NCI-H82 (cell line): ENCODE data around the gene TNFRSF11A.
A peak's percentile ranks its signal among the peaks of the same experiment; 100 is the strongest.

Experiments used
- DNase-seq: peaks from one replicate; lab custom pipeline; 2025; lab: John Stamatoyannopoulos, UW

TNFRSF11A gene

GRCh38 chr18:62384068-62384467, 59.0 kb downstream of the TNFRSF11A start:
- DNase-seq = no peak

GRCh38 chr18:62384610-62385097, 59.5 kb downstream of the TNFRSF11A start:
- no peak for DNase-seq

- no peak for DNase-seq
Observed at GRCh38 chr18:62386091-62386490, 61.0 kb downstream of the TNFRSF11A start.

- no peak for DNase-seq
Observed at GRCh38 chr18:62386601-62387000, 61.5 kb downstream of the TNFRSF11A start.

- no peak for DNase-seq
Observed at GRCh38 chr18:62387257-62387656, 62.1 kb downstream of the TNFRSF11A start.

GRCh38 chr18:62388855-62389760, 64.0 kb downstream of the TNFRSF11A start:
- DNase-seq = no peak

- DNase-seq = no peak
Observed at GRCh38 chr18:62389761-62390481, 64.8 kb downstream of the TNFRSF11A start.

- DNase-seq = no peak
Observed at GRCh38 chr18:62394006-62394763, 69.1 kb downstream of the TNFRSF11A start.

GRCh38 chr18:62396381-62396780, 71.3 kb downstream of the TNFRSF11A start:
- DNase-seq = no peak

- DNase-seq = no peak
Observed at GRCh38 chr18:62396967-62397366, 71.9 kb downstream of the TNFRSF11A start.

GRCh38 chr18:62398291-62398690, 73.2 kb downstream of the TNFRSF11A start:
- DNase-seq = no peak

- DNase-seq = no peak
Observed at GRCh38 chr18:62399276-62399675, 74.2 kb downstream of the TNFRSF11A start.

- DNase-seq = peak; percentile 27
Observed at GRCh38 chr18:62399781-62400308, 74.7 kb downstream of the TNFRSF11A start.

GRCh38 chr18:62400916-62401315, 75.8 kb downstream of the TNFRSF11A start:
- DNase-seq = no peak

- no peak for DNase-seq
Observed at GRCh38 chr18:62402342-62402948, 77.3 kb downstream of the TNFRSF11A start.

GRCh38 chr18:62403120-62403519, 78.0 kb downstream of the TNFRSF11A start:
- DNase-seq = no peak

GRCh38 chr18:62404881-62405280, 79.8 kb downstream of the TNFRSF11A start:
- no peak for DNase-seq

- DNase-seq = no peak
Observed at GRCh38 chr18:62407660-62408059, 82.5 kb downstream of the TNFRSF11A start.

- DNase-seq = no peak
Observed at GRCh38 chr18:62409821-62410220, 84.7 kb downstream of the TNFRSF11A start.

GRCh38 chr18:62412231-62412979, 87.3 kb downstream of the TNFRSF11A start:
- DNase-seq = no peak

GRCh38 chr18:62413206-62413605, 88.1 kb downstream of the TNFRSF11A start:
- no peak for DNase-seq
